ENCODE data around the gene PECR. TPM values are rescaled to one million over a fixed set of nuclear protein-coding genes. Genes with fewer than 3 reads are reported as not detected.

PECR gene
- total RNA-seq (2014; rRNA removed; shearing (Covaris generic)): 20.5 and 21.0 TPM in 2 replicates

- H3K27ac ChIP-seq: peak within 1 kb of the TSS; percentile 90; the same call in 1 of the 2 replicates
- peak; percentile 82 to 83 for DNase-seq
- peak within 1 kb of the TSS; percentile 74 for H3K4me3 ChIP-seq
- H3K27me3 ChIP-seq: no peaks in the 10 kb centered on the region
- no peaks in the 10 kb centered on the region for H3K9me3 ChIP-seq (replicated peaks)
- peaks cover 28% of the 10 kb centered on the region for H3K4me1 ChIP-seq
- H3K36me3 ChIP-seq: no peaks in the 10 kb centered on the region
These were observed at the start of gene PECR, which contains the start of gene TMEM169 for GRCh38 chr2:216081487-216082116. PECR (minus strand) TSS chr2:216081809; CDS start chr2:216081741, 68 bp downstream. TMEM169 (plus strand) TSS chr2:216081919; CDS start chr2:216095964, 14,045 bp downstream.

DNA sequence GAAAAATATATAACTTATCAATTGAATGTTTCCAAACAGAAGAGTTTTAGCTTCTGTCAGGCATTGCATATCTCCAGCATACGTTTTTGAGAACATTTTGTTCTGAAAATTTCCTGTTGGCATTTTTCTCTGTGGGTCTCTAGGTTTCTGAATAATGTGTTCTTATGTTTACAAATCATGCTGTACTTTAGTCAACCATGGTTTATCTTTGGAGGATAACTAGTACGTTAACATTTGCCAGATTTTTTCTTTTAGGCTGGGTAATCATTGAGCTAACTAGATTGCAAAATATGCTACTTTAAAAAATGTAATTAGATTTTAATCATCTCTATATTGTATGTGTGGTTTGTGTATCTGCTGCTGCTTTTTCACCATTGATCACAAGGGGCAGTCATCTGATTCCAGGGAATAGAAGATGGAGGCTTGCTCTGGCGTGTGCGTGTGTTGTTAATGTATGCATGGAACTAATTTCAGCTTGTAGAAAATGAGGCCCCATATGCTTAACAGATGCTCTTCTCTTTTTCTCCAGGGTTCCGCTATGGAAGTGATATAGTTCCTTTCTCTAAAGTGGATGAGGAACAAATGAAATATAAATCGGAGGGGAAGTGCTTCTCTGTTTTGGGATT, 48.9 kb upstream of the PECR start:
- H3K27ac ChIP-seq: no peak overlapping the region
- no peaks in the 10 kb centered on the region for H3K27me3 ChIP-seq
- peaks cover 3% of the 10 kb centered on the region; the same call in 1 of the 2 replicates for H3K4me1 ChIP-seq
- H3K4me3 ChIP-seq: no peak overlapping the region
- no peak for DNase-seq
- no peaks in the 10 kb centered on the region for H3K9me3 ChIP-seq (replicated peaks)
- peaks cover 97% of the 10 kb centered on the region for H3K36me3 ChIP-seq

DNA sequence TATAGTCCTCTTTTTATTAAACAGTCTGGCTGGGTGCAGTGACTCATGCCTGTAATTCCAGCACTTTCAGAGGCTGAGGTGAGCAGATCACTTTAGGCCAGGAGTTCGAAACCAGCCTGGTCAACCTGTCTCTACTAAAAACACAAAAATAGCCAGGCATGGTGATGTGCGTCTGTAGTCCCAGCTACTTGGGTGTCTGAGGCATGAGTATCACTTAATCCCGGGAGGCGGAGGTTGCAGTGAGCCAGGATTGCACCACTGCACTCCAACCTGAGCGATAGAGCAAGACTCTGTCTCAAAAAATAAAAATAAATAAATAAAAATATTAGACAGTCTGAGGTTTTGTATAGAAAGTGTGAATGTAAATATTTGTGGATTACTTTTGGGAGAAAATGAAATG, 45.3 kb upstream of the PECR start:
- Histone ChIP-seq H3K27me3 (no peaks in the 10 kb centered on the region), H3K4me1 (peaks cover 3% of the 10 kb centered on the region; the same call in 1 of the 2 replicates), H3K4me3 (no peak overlapping the region), H3K36me3 (peaks cover 94% of the 10 kb centered on the region), H3K27ac (no peak overlapping the region), H3K9me3 (replicated peaks) (no peaks in the 10 kb centered on the region)
- no peak for DNase-seq

DNA sequence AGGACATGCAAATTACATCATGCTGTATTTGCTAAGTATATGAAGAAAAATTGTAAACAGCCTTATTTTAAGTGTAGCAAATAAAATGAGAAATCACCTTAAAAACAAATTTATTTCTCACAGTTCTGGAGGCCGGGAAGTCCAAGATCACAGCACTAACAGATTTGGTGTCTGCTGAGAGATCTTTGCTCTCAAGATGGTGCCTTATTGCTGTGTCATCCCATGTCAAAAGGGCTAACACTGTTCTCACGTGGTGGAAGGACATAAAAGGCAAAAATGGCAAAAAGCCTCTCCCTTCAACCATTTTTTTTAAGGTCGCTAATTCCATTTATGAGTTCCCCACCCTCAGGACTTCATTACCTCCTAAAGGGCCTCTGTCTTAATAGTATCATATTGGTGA, 39.6 kb upstream of the PECR start:
- H3K4me1 ChIP-seq: peaks cover 5% of the 10 kb centered on the region
- H3K9me3 ChIP-seq (replicated peaks): no peaks in the 10 kb centered on the region
- no peak overlapping the region for H3K4me3 ChIP-seq
- H3K36me3 ChIP-seq: peaks cover 94% of the 10 kb centered on the region
- no peak for DNase-seq
- no peaks in the 10 kb centered on the region for H3K27me3 ChIP-seq
- H3K27ac ChIP-seq: no peak overlapping the region

DNA sequence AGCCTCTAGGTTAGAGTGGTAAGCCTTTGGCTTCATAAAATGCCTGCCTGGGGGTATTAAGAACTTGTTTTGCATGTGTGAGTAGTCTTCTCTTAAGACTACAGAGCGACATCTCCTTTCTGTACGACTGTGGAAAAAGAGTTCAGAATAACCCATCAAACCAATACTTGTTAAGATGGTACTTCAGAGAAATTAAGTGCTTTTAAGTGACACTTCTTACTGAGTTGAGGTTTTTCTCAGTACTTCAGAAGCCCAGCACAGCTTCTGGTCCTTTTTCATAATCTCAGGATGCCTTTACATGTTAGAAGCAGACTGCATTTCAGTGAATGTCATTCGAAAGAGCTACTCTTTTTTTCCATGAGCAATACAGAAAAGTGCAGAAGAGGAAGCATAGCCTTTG, 38.4 kb upstream of the PECR start:
- Histone ChIP-seq H3K4me3 (no peak overlapping the region), H3K36me3 (peaks cover 99% of the 10 kb centered on the region), H3K27ac (no peak overlapping the region), H3K27me3 (no peaks in the 10 kb centered on the region), H3K9me3 (replicated peaks) (no peaks in the 10 kb centered on the region), H3K4me1 (peaks cover 16% of the 10 kb centered on the region)
- no peak for DNase-seq

DNA sequence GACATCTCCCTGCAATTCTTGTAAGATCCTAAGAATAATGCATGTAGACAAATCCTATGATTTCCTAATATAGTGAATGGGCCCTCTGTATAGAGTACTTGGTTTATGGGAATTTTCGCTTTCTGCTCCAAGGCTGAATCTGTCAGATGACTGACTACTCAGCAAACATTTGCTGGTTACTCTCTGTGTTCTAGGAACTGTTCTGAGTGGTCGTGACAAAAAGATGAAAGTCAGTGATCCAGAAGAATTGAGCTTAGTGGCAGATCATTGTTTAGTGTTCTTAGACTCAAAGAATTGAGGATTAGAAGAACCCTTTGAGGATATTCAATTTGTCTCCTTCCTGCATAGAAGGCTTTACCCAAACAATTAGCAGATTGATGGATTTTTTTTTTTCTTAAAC, 37.5 kb upstream of the PECR start:
- no peak overlapping the region for H3K4me3 ChIP-seq
- no peak overlapping the region for H3K27ac ChIP-seq
- no peaks in the 10 kb centered on the region for H3K9me3 ChIP-seq (replicated peaks)
- no peaks in the 10 kb centered on the region for H3K27me3 ChIP-seq
- no peak for DNase-seq
- peaks cover 20% of the 10 kb centered on the region for H3K4me1 ChIP-seq
- peaks cover 96% of the 10 kb centered on the region for H3K36me3 ChIP-seq

DNA sequence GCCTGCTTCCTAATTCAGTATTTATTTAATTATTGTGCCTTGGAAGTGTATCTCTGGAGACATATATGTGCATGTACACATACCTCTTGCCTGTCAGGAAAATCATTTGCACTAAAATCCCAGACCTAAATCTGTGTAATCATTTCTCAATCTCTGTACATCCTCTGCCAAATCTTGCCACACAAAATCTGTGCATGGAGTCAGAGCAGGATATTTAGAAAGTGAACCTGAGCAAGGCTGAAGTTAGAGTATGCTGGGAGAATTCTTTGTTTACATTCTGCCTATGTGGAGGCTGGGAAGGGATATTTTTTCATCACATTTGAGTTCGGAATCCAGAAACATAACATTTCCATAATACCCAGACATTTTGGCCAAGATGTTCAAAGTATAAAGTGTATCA, 36.9 kb upstream of the PECR start:
- peaks cover 23% of the 10 kb centered on the region for H3K4me1 ChIP-seq
- no peak for DNase-seq
- no peaks in the 10 kb centered on the region for H3K27me3 ChIP-seq
- H3K36me3 ChIP-seq: peaks cover 96% of the 10 kb centered on the region
- no peak overlapping the region for H3K27ac ChIP-seq
- H3K4me3 ChIP-seq: no peak overlapping the region
- no peaks in the 10 kb centered on the region for H3K9me3 ChIP-seq (replicated peaks)

DNA sequence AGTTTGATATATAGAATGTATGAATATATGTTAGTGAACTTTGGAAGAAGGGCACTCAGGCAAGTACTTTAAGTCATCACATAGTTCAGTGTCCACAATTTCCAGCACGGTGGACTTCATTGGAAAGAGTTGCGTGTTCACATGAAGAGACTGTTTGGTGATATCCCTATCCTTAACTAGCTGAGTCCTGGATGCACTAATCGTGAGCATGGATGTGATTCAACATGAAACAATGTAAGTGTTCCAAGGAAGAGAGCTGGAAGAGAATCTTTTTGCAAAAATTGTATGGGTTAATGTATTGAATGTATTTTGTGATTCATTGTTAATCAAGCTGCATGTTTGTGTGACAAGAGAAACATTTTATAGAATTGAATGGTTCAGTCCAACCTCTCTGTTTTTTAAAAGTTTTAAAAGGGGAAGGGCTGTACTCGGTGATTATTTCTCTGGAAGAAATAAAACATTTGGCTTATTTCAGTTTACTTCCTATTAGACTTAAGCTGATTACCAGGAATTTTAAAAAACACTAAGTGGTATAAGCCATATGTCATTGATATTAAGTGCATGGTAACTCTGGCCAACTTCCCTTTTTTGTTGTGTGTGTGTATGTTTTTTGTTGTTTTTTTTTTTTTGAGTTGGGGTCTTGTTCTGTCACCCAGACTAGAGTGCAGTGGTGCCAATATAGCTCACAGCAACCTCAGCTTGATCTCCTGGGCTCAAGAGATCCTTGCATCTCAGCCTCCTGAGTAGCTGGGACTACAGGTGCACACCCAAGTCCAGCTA, 36.1 kb upstream of the PECR start:
- Histone ChIP-seq H3K9me3 (replicated peaks) (no peaks in the 10 kb centered on the region), H3K27me3 (no peaks in the 10 kb centered on the region), H3K4me1 (peaks cover 23% of the 10 kb centered on the region), H3K27ac (no peak overlapping the region), H3K4me3 (no peak overlapping the region), H3K36me3 (peaks cover 96% of the 10 kb centered on the region)
- no peak for DNase-seq

- Histone ChIP-seq H3K4me3 (no peak overlapping the region), H3K36me3 (peaks cover 96% of the 10 kb centered on the region), H3K27ac (no peak overlapping the region), H3K27me3 (no peaks in the 10 kb centered on the region), H3K9me3 (replicated peaks) (no peaks in the 10 kb centered on the region), H3K4me1 (peaks cover 23% of the 10 kb centered on the region)
- DNase-seq: peak in 1 of 2 experiments; percentile 26
These were observed 34.8 kb upstream of the PECR start for GRCh38 chr2:216116418-216116817.

- peak overlapping the region; percentile 87 for H3K27ac ChIP-seq
- H3K27me3 ChIP-seq: no peaks in the 10 kb centered on the region
- peaks cover 92% of the 10 kb centered on the region for H3K36me3 ChIP-seq
- no peaks in the 10 kb centered on the region for H3K9me3 ChIP-seq (replicated peaks)
- H3K4me1 ChIP-seq: peaks cover 23% of the 10 kb centered on the region
- peak overlapping the region; percentile 59 for H3K4me3 ChIP-seq
- DNase-seq: peak; percentile 98 to 100
These were observed 33.3 kb upstream of the PECR start for GRCh38 chr2:216114714-216115531.

- Histone ChIP-seq H3K27me3 (no peaks in the 10 kb centered on the region), H3K4me3 (no peak overlapping the region), H3K9me3 (replicated peaks) (no peaks in the 10 kb centered on the region), H3K27ac (no peak overlapping the region), H3K4me1 (peaks cover 23% of the 10 kb centered on the region), H3K36me3 (peaks cover 89% of the 10 kb centered on the region)
- peak in 1 of 2 experiments; percentile 6 for DNase-seq
These were observed 32.7 kb upstream of the PECR start for GRCh38 chr2:216114382-216114713.

DNA sequence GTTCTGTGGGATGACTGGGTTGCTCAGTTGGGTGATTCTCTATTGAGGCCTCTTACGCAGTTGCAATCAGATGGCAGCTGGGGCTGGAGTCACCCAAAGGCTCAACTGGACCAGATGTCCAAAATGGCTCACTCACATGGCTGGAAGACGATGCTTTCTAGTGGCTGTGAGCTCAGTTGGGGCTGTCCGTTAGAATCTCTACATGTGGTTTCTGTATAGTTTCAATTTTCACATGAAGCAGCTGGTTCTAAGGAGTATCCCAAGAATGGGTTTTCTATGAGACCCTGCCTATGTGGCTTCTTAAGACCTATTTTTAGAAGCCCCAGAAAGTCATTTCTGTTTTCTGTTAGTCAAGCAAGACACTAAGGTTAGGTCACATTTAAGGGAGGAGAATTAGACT, 32.0 kb upstream of the PECR start:
- peaks cover 24% of the 10 kb centered on the region for H3K4me1 ChIP-seq
- DNase-seq: peak; percentile 38 to 49
- no peak overlapping the region for H3K4me3 ChIP-seq

DNA sequence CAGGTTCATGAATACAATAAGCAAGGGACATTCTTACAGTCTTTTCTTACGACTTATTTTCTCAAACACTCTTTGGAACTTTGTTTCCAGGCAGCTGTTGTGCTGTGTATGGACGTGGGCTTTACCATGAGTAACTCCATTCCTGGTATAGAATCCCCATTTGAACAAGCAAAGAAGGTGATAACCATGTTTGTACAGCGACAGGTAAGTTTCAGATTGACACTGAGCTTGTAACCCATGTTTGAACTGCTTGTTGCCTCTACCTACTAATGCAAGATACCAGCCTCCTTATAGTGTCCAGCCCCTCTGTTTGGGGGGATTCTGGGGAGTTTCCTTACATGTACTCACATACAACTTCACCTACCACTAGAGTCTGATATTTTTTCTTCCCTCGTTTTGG, 31.3 kb upstream of the PECR start:
- Histone ChIP-seq H3K27me3 (no peaks in the 10 kb centered on the region), H3K36me3 (peaks cover 75% of the 10 kb centered on the region), H3K9me3 (replicated peaks) (no peaks in the 10 kb centered on the region), H3K4me1 (peaks cover 28% of the 10 kb centered on the region), H3K4me3 (no peak overlapping the region), H3K27ac (peak overlapping the region; percentile 15; the same call in 1 of the 2 replicates)
- DNase-seq: no peak

More for the DNA sequence above, 32.0 kb upstream of the PECR start:
- H3K27ac ChIP-seq: peak overlapping the region; percentile 15; the same call in 1 of the 2 replicates
- no peaks in the 10 kb centered on the region for H3K27me3 ChIP-seq
- no peaks in the 10 kb centered on the region for H3K9me3 ChIP-seq (replicated peaks)
- H3K36me3 ChIP-seq: peaks cover 81% of the 10 kb centered on the region

GRCh38 chr2:216111122-216111521, 29.5 kb upstream of the PECR start:
- Histone ChIP-seq H3K4me1 (peaks cover 21% of the 10 kb centered on the region), H3K27me3 (no peaks in the 10 kb centered on the region), H3K9me3 (replicated peaks) (no peaks in the 10 kb centered on the region), H3K27ac (no peak overlapping the region), H3K36me3 (peaks cover 57% of the 10 kb centered on the region), H3K4me3 (no peak overlapping the region)
- no peak for DNase-seq
